ENCODE data around the gene EYS. TPM values are rescaled to one million over a fixed set of nuclear protein-coding genes. Genes with fewer than 3 reads are reported as not detected.

Gene EYS
- total RNA-seq, 3 donors from 2014 or later: 1.3 to 2.9 TPM; not detected in 1

DNA sequence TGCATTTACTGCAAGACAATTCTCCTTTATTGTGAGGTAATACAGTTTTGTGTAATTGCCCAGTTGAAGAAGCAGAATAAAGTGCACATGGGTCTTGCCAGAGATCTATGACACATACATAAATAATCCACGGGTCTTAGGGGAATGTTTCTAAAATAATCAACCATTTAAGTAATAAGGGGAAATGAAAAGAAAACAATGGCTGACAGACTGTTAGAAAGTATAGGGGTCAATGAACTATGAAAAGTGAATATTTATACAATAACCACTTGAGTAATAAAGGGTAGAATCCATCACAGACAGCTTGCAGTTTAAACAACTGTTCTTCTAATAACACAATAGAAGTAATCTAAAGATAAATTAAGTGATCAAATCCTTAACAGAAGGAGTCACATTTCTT is 477.2 kb downstream of the EYS start:
- TF ChIP-seq, protein P1, sequence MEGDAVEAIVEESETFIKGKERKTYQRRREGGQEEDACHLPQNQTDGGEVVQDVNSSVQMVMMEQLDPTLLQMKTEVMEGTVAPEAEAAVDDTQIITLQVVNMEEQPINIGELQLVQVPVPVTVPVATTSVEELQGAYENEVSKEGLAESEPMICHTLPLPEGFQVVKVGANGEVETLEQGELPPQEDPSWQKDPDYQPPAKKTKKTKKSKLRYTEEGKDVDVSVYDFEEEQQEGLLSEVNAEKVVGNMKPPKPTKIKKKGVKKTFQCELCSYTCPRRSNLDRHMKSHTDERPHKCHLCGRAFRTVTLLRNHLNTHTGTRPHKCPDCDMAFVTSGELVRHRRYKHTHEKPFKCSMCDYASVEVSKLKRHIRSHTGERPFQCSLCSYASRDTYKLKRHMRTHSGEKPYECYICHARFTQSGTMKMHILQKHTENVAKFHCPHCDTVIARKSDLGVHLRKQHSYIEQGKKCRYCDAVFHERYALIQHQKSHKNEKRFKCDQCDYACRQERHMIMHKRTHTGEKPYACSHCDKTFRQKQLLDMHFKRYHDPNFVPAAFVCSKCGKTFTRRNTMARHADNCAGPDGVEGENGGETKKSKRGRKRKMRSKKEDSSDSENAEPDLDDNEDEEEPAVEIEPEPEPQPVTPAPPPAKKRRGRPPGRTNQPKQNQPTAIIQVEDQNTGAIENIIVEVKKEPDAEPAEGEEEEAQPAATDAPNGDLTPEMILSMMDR (IDR thresholded peaks at IDR 0.05): no peak
- TF ChIP-seq POLR2A (IDR thresholded peaks at IDR 0.05) (no peak), POLR2AphosphoS5 (IDR thresholded peaks at IDR 0.05) (no peak)
- H3K9me3 ChIP-seq: no peaks in the 10 kb centered on the region
- no peaks in the 10 kb centered on the region for H3K4me1 ChIP-seq
- no peak overlapping the region for H3K4me3 ChIP-seq
- no peak for DNase-seq (ENCODE audit: low spot score in 2 of 2)
- H3K36me3 ChIP-seq: no peaks in the 10 kb centered on the region
- no peaks in the 10 kb centered on the region for H3K27me3 ChIP-seq
- no peak overlapping the region for H3K27ac ChIP-seq
- intact Hi-C loops (cut with DNase I; ENCODE audit: low total_unique reads): no loop called here

DNA sequence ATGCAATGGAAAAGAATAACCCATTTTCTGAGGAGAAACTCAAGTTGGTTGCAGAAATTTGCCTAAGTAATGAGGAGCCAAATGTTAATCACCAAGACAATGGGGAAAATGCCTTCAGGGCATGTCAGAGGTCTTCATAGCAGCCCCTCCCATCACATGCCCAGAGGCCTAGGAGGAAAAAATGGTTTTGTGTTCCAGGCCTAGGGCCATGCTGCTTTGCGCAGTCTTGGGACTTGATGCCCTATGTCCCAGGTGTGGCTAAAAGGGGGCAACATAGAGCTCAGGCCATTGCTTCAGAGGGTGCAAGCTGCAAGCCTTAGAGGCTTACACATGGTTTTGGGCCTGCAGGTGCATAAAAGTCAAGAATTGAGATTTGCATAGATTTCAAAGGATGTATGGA is 485.9 kb downstream of the EYS start:
- Histone ChIP-seq H3K36me3 (no peaks in the 10 kb centered on the region), H3K27ac (no peak overlapping the region), H3K27me3 (no peaks in the 10 kb centered on the region), H3K4me3 (no peak overlapping the region), H3K9me3 (peaks cover 5 to 14% of the 10 kb centered on the region in 2 donors), H3K4me1 (no peaks in the 10 kb centered on the region)
- no peak for DNase-seq (ENCODE audit: low spot score in 2 of 2)
- no peak for TF ChIP-seq POLR2AphosphoS5 (IDR thresholded peaks at IDR 0.05)
- TF ChIP-seq, protein P1 (IDR thresholded peaks at IDR 0.05): no peak
- TF ChIP-seq POLR2A (IDR thresholded peaks at IDR 0.05): no peak
- intact Hi-C loops (cut with DNase I; ENCODE audit: low total_unique reads): no loop called here

DNA sequence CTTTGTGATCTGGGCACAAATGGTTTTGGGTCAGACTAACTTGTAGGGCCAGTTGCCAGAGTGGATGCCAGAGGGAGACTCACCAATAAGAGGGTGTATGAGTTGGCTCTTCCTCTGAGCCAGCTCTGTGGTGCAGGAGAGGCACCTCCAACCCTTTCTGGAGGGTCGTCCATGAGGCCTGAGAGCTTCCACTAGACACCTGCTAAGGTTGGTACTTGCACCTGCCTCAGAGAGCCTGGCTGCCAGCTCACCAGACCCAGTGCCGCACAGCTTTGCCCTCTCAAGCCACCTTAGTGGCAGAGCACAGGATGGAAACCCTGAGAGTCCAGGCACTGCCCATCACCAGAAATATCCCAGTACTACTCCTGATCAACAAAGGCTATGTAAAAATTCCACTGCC is 504.3 kb downstream of the EYS start:
- peaks cover 0 to 10% of the 10 kb centered on the region in 2 donors for H3K9me3 ChIP-seq
- H3K36me3 ChIP-seq: no peaks in the 10 kb centered on the region
- H3K4me1 ChIP-seq: no peaks in the 10 kb centered on the region
- no peaks in the 10 kb centered on the region for H3K27me3 ChIP-seq
- H3K4me3 ChIP-seq: no peak overlapping the region
- intact Hi-C loops (cut with DNase I; ENCODE audit: low total_unique reads): no loop called here
- TF ChIP-seq POLR2A (IDR thresholded peaks at IDR 0.05) (no peak), POLR2AphosphoS5 (IDR thresholded peaks at IDR 0.05) (no peak)
- TF ChIP-seq, protein P1 (IDR thresholded peaks at IDR 0.05): no peak
- no peak overlapping the region for H3K27ac ChIP-seq
- DNase-seq (ENCODE audit: low spot score in 2 of 2): no peak

DNA sequence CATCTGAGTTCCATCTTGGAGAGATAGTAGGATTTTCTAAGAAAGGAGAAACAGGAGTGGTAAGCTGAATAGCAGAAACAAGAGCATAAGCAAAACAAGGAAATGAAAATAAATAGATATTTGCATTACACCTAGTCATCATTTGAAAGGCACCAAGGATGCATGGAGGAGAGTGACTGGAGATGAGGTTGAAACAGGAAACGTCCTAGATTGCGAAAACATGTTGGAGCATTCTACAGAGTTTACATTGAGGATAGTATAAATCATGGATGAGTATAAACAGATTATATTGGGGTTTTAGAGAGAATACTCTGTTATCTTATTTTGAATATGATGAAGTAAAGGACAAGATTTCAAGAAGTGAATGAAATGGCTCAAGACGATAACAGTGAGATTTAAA is 507.3 kb downstream of the EYS start:
- intact Hi-C loops (cut with DNase I; ENCODE audit: low total_unique reads): no loop called here
- Histone ChIP-seq H3K4me1 (no peaks in the 10 kb centered on the region), H3K9me3 (peaks cover 0 to 10% of the 10 kb centered on the region in 2 donors), H3K27me3 (no peaks in the 10 kb centered on the region), H3K27ac (no peak overlapping the region), H3K4me3 (no peak overlapping the region), H3K36me3 (no peaks in the 10 kb centered on the region)
- TF ChIP-seq POLR2A (IDR thresholded peaks at IDR 0.05): no peak
- TF ChIP-seq, protein P1 (IDR thresholded peaks at IDR 0.05): no peak
- no peak for TF ChIP-seq POLR2AphosphoS5 (IDR thresholded peaks at IDR 0.05)
- DNase-seq (ENCODE audit: low spot score in 2 of 2): no peak

DNA sequence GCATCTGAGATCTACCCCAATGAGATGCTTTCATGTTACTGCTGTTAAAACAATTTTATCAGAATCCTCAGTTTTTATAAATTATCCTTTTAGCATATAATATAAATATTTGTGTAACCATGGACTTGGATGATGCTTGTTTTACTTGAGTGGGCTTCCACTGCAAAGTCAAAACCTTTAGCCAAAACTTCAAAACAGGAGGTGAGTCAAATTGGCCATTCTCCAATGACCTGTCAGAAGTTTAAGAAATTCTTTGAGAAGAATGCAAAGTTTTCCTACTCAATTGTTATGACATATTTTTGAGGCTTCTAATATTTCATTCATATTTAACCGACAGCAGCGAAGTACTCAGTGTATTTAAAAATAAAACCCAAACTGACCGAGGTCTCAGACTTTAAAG is 507.9 kb downstream of the EYS start:
- no peak for DNase-seq (ENCODE audit: low spot score in 2 of 2)
- intact Hi-C loops (cut with DNase I; ENCODE audit: low total_unique reads): no loop called here
- Histone ChIP-seq H3K27ac (no peak overlapping the region), H3K36me3 (no peaks in the 10 kb centered on the region), H3K27me3 (no peaks in the 10 kb centered on the region), H3K4me3 (no peak overlapping the region), H3K4me1 (no peaks in the 10 kb centered on the region), H3K9me3 (peaks cover 0 to 10% of the 10 kb centered on the region in 2 donors)
- TF ChIP-seq, protein P1 (IDR thresholded peaks at IDR 0.05): no peak
- TF ChIP-seq POLR2AphosphoS5 (IDR thresholded peaks at IDR 0.05): no peak

Measured in breast epithelium (tissue), 4 donors.